H1 (cell line): ENCODE data around the gene DOCK10. TPM values are rescaled to one million over a fixed set of nuclear protein-coding genes. Genes with fewer than 3 reads are reported as not detected.

ENCODE experiments used
- CTCF ChIA-PET: fragments of 300-600 bp; sonication (Branson Sonifier 250); formaldehyde crosslinking; loops from one replicate; lab custom pipeline; 2021; ENCODE audit not compliant: partially characterized antibody; lab: Charles Lee
- POLR2A ChIA-PET: fragments of 300-600 bp; sonication (Branson Sonifier 250); formaldehyde crosslinking; loops from one replicate; lab custom pipeline; 2021; ENCODE audit warnings: inconsistent platforms; ENCODE audit not compliant: partially characterized antibody; lab: Charles Lee
- DNase-seq, 2 experiments: peaks; one replicate each; pipeline versions ENCODE4 v3.0.0 to v3.0.0-alpha.2; 2010 to 2022; ENCODE audit warnings: low spot score in 2 of 2, low read depth in 1 of 2, mixed read lengths in 1 of 2
- FAIRE-seq: peaks from 2 replicates; lab custom pipeline; 2011; peaks lifted over from hg19 to GRCh38; lab: Jason Lieb, UNC
- H2AFZ ChIP-seq: 2 replicates; pipeline ENCODE4 v1.8.1; 2012; ENCODE audit warnings: low read length, inconsistent platforms
- H2AK5ac ChIP-seq: 2 replicates; pipeline ENCODE4 v1.6.1; 2013; ENCODE audit warnings: low read depth, low read length
- H2BK120ac ChIP-seq: replicated peaks from 2 replicates; pipeline ENCODE3; 2013; ENCODE audit warnings: low read depth, low read length, inconsistent platforms
- H2BK12ac ChIP-seq: 2 replicates; pipeline ENCODE4 v1.6.1; 2013; ENCODE audit warnings: low read depth, low read length
- H2BK15ac ChIP-seq: 2 replicates; pipeline ENCODE4 v1.6.1; 2013; ENCODE audit warnings: low read length
- H2BK20ac ChIP-seq: 2 replicates; pipeline ENCODE4 v1.6.1; 2013; ENCODE audit warnings: low read length
- H2BK5ac ChIP-seq: 2 replicates; pipeline ENCODE4 v1.6.1; 2013; ENCODE audit warnings: low read depth, low read length
- H3K14ac ChIP-seq: 2 replicates; pipeline ENCODE4 v1.6.1; 2013; ENCODE audit warnings: inconsistent platforms; ENCODE audit not compliant: insufficient read length
- H3K18ac ChIP-seq: 2 replicates; pipeline ENCODE4 v1.6.1; 2013; ENCODE audit warnings: low read length; ENCODE audit errors: extremely low read depth
- H3K23ac ChIP-seq: 2 replicates; pipeline ENCODE4 v1.6.1; 2013; ENCODE audit warnings: inconsistent platforms; ENCODE audit not compliant: insufficient read length
- H3K23me2 ChIP-seq: 2 replicates; pipeline ENCODE4 v1.6.1; 2013; ENCODE audit warnings: low read depth, low read length
- H3K27ac ChIP-seq: 2 replicates; pipeline ENCODE4 v1.6.1; 2011; ENCODE audit warnings: low read depth, low read length, inconsistent platforms
- H3K27me3 ChIP-seq, 4 experiments: replicated peaks in 1 of 4; 1 replicate in 1 of 4; 2 replicates in 3 of 4; pipeline versions ENCODE4 v1.6.1 to v1.8.1; 2011 to 2013; ENCODE audit warnings: low read length in 3 of 4, mild to moderate bottlenecking in 3 of 4, inconsistent platforms in 2 of 4, mixed read lengths in 2 of 4, moderate library complexity in 1 of 4; ENCODE audit not compliant: control insufficient read depth in 3 of 4, insufficient read depth in 3 of 4; ENCODE audit errors: extremely low read depth in 1 of 4
- H3K36me3 ChIP-seq, 4 experiments: 2 replicates each; pipeline versions ENCODE4 v1.6.1 to v1.8.1; 2011 to 2013; ENCODE audit warnings: mild to moderate bottlenecking in 4 of 4, low read length in 3 of 4, moderate library complexity in 2 of 4, control low read depth in 1 of 4, inconsistent platforms in 1 of 4; ENCODE audit not compliant: insufficient read depth in 4 of 4, control insufficient read depth in 2 of 4
- H3K4ac ChIP-seq: replicated peaks from 2 replicates; pipeline ENCODE3; 2013; ENCODE audit warnings: low read length, low read depth, mixed read lengths, inconsistent platforms; ENCODE audit not compliant: insufficient read length
- H3K4me1 ChIP-seq, 4 experiments: replicated peaks in 1 of 4; 1 replicate in 1 of 4; 2 replicates in 3 of 4; pipeline versions ENCODE4 v1.6.1 to v1.8.1; 2011 to 2013; ENCODE audit warnings: low read length in 3 of 4, inconsistent platforms in 2 of 4, mixed read lengths in 1 of 4; ENCODE audit not compliant: insufficient read depth in 4 of 4, control insufficient read depth in 3 of 4
- H3K4me2 ChIP-seq, 2 experiments: 2 replicates each; pipeline versions ENCODE4 v1.6.1 to v1.8.1; 2011 to 2013; ENCODE audit warnings: low read depth in 2 of 2, low read length in 2 of 2, control low read depth in 1 of 2, inconsistent platforms in 1 of 2, mild to moderate bottlenecking in 1 of 2; ENCODE audit not compliant: insufficient read depth in 1 of 2
- H3K4me3 ChIP-seq, 4 experiments: fragments of 200-600, 300-600 bp in 1 of 4; sonication (generic), shearing (Covaris generic), sonication (Bioruptor Twin) in 1 of 4; 2 replicates each; pipeline versions ENCODE4 v1.5.1 to v1.8.1; 2011 to 2016; ENCODE audit warnings: low read length in 4 of 4, low read depth in 3 of 4, control low read depth in 2 of 4, inconsistent platforms in 2 of 4, mild to moderate bottlenecking in 2 of 4, mixed read lengths in 1 of 4, moderate library complexity in 1 of 4; ENCODE audit not compliant: insufficient read depth in 2 of 4; ENCODE audit errors: extremely low read depth in 1 of 4
- H3K56ac ChIP-seq: replicated peaks from 2 replicates; pipeline ENCODE3; 2013; ENCODE audit warnings: low read depth, mild to moderate bottlenecking, mixed read lengths, low read length, inconsistent platforms; ENCODE audit not compliant: insufficient read length
- H3K79me1 ChIP-seq: 2 replicates; pipeline ENCODE4 v1.6.1; 2013; ENCODE audit warnings: low read depth, low read length, control low read depth
- H3K79me2 ChIP-seq, 2 experiments: 2 replicates each; pipeline versions ENCODE4 v1.6.1 to v1.8.1; 2012 to 2013; ENCODE audit warnings: low read length in 2 of 2, mild to moderate bottlenecking in 2 of 2, inconsistent platforms in 1 of 2; ENCODE audit not compliant: insufficient read depth in 2 of 2, control insufficient read depth in 1 of 2
- H3K9ac ChIP-seq, 4 experiments: replicated peaks in 1 of 4; 1 replicate in 1 of 4; 2 replicates in 3 of 4; pipeline versions ENCODE4 v1.6.1 to v1.8.1; 2011 to 2013; ENCODE audit warnings: low read depth in 3 of 4, low read length in 3 of 4, control low read depth in 2 of 4, mild to moderate bottlenecking in 2 of 4, moderate library complexity in 2 of 4, inconsistent platforms in 1 of 4; ENCODE audit errors: extremely low read depth in 1 of 4
- H3K9me3 ChIP-seq, 2 experiments: 2 replicates each; pipeline versions ENCODE4 v1.6.1 to v1.8.1; 2012 to 2013; ENCODE audit warnings: mild to moderate bottlenecking in 2 of 2, moderate library complexity in 2 of 2, control low read depth in 1 of 2, inconsistent platforms in 1 of 2, low read depth in 1 of 2, low read length in 1 of 2, mixed read lengths in 1 of 2; ENCODE audit not compliant: insufficient read depth in 2 of 2
- H4K20me1 ChIP-seq, 2 experiments: replicated peaks in 1 of 2; 2 replicates each; pipeline versions ENCODE3 to v1.8.1; 2011 to 2013; ENCODE audit warnings: inconsistent platforms in 2 of 2, low read length in 2 of 2, mild to moderate bottlenecking in 1 of 2; ENCODE audit not compliant: insufficient read depth in 2 of 2, control insufficient read depth in 1 of 2
- H4K5ac ChIP-seq: 2 replicates; pipeline ENCODE4 v1.6.1; 2013; ENCODE audit warnings: low read length, low read depth, mixed read lengths, inconsistent platforms; ENCODE audit not compliant: insufficient read length
- H4K8ac ChIP-seq: 2 replicates; pipeline ENCODE4 v1.8.0; 2013; ENCODE audit warnings: mild to moderate bottlenecking, moderate library complexity, low read length, inconsistent platforms; ENCODE audit not compliant: insufficient read depth; ENCODE audit errors: extremely low read depth
- H4K91ac ChIP-seq: replicated peaks from 2 replicates; pipeline ENCODE3; 2013; ENCODE audit warnings: low read length, mixed read lengths, inconsistent platforms; ENCODE audit not compliant: insufficient read length
- BCL11A ChIP-seq, 2 experiments: IDR thresholded peaks; one replicate each; pipeline ENCODE4 v1.6.1; 2011; ENCODE audit warnings: low read depth in 2 of 2, low read length in 2 of 2, mild to moderate bottlenecking in 2 of 2
- WGBS, 2 experiments: shearing (Covaris generic) in 1 of 2; methylation state at CpG; one replicate each; pipeline versions ENCODE4 v1.1.6 to v1.1.7; 2013 to 2015; ENCODE audit warnings: low lambda C conversion rate in 2 of 2, mixed read lengths in 2 of 2, inconsistent platforms in 1 of 2, low coverage in 1 of 2, missing lambda C conversion rate in 1 of 2; ENCODE audit not compliant: insufficient replicate concordance in 2 of 2, insufficient coverage in 1 of 2, insufficient read length in 1 of 2; ENCODE audit errors: extremely low coverage in 1 of 2, missing lambda C conversion rate in 1 of 2; 5-methylcytosine and 5-hydroxymethylcytosine counted together
- polyA plus RNA-seq, 7 experiments: library from polyadenylated mRNA; depleted of rRNA in 3 of 7; stranded (reverse) in 5 of 7; unstranded in 2 of 7; fragments of >200 nt in 5 of 7; fragments of 200-250 nt in 2 of 7; gene quantifications; 1 replicate in 5 of 7; 2 replicates in 1 of 7; 4 replicates in 1 of 7; pipeline versions ENCODE4 v1.2.1 to v1.2.3, GENCODE V29; 2011 to 2013; ENCODE audit warnings: missing spikeins in 2 of 7, mixed read lengths in 2 of 7
- total RNA-seq: library from RNA; stranded (reverse); fragmentation: NEBNext Ultra II Directional; extraction: Animal tissue kit (Norgen Biotek cat#: 25700); gene quantifications from 2 replicates; pipeline ENCODE4 v1.2.1, GENCODE V29; 2021

DOCK10 gene
- total and polyA plus RNA-seq, 2 of the 8 experiments (the other 6 are each of a cell fraction or from before 2014, with no cell fraction given), result 0.33 to 1.6 TPM

DNA sequence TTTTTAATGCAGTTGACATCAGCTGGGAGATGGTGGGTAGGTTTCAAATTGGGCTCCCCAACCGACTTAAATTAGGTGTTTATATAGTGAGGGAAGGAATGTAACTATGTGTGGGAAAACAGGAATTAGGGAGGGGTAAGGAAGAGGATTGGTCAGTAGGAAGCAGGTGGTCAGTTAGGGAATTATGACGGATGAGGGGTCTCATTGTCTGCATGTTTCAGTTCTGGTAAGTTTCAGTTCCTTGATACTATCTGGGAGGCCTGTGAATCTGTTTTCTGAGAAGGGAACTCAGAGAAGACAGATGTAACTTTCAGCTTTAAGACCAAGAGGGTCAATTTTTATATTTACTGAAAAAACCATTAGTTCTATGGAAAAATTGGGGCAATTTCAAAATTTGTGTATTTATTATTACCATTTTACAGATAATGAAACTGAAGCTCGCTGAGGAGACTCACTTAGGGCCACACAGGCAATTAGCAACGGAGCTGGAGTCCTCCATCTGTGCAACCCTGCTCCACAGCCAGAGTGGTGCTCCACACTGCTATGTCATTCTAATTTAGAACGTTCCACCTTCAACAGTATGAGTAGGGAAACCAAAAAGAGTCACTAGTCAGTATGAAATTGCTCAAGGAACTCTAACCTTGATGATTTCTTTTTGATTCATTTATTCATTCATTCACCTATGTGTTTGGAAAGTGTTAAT, 290.1 kb downstream of the DOCK10 start:
- no peak overlapping the region for H2AFZ ChIP-seq
- H2BK120ac ChIP-seq, result no peak overlapping the region
- no peak overlapping the region for H4K91ac ChIP-seq
- H2AK5ac ChIP-seq, result no peak overlapping the region
- no peaks in the 10 kb centered on the region for H3K79me2 ChIP-seq
- H3K27me3 ChIP-seq, result no peaks in the 10 kb centered on the region
- FAIRE-seq, result no peak
- no peak overlapping the region for H3K27ac ChIP-seq
- ChIA-PET POLR2A (no interaction called here), CTCF (interaction anchor here (1.5 to 1.6 kb wide), 2 partner anchors 24 to 42 kb away, joined by 3 to 4 read pairs; no protein-coding TSS in a partner anchor)
- H2BK15ac ChIP-seq, result no peak overlapping the region
- no peak overlapping the region for H3K4me3 ChIP-seq
- 87% methylated on average over 5 of the region's 5 CpGs; no CpG with 5 or more reads in 1 of the 2 experiments for WGBS, 2 experiments
- DNase-seq, result no peak
- no peak overlapping the region for H3K56ac ChIP-seq
- H4K5ac ChIP-seq, result no peak overlapping the region
- H3K9me3 ChIP-seq, result peaks cover 3 to 7% of the 10 kb centered on the region in 2 experiments; a peak in 3 of 4 replicates
- no peak overlapping the region for H3K4me2 ChIP-seq
- no peaks in the 10 kb centered on the region for H3K36me3 ChIP-seq
- no peak overlapping the region for H2BK5ac ChIP-seq
- no peak overlapping the region for H3K14ac ChIP-seq
- H3K9ac ChIP-seq, result no peak overlapping the region
- H3K79me1 ChIP-seq, result no peaks in the 10 kb centered on the region
- H2BK20ac ChIP-seq, result no peak overlapping the region
- no peak overlapping the region for H3K18ac ChIP-seq
- no peak overlapping the region for H2BK12ac ChIP-seq
- H3K23me2 ChIP-seq, result no peaks in the 10 kb centered on the region
- no peak overlapping the region for H3K4ac ChIP-seq
- H3K4me1 ChIP-seq, result no peaks in the 10 kb centered on the region
- H3K23ac ChIP-seq, result no peak overlapping the region
- H4K8ac ChIP-seq, result no peak overlapping the region
- H4K20me1 ChIP-seq, result no peaks in the 10 kb centered on the region
- TF ChIP-seq BCL11A (IDR thresholded peaks at IDR 0.05; ENCODE audit: low read depth in 2 of 2, low read length in 2 of 2), result no peak
